Astrocyte of the cerebellum (primary cell): ENCODE measurements around the gene GRWD1.

Experiments used
- DNase-seq: peaks from one replicate; pipeline ENCODE4 v3.0.0-alpha.2; 2011; ENCODE audit warnings: low read depth
- H3K4me3 ChIP-seq: 2 replicates; pipeline ENCODE4 v1.5.1; 2011; ENCODE audit warnings: mild to moderate bottlenecking, low read depth, low read length, moderate library complexity
- in situ Hi-C: cut with HindIII; loops from 2 replicates; pipeline ENCODE4 v1.10.0; 2017; ENCODE audit warnings: low sequenced_read_pairs
- TF ChIP-seq, protein P1 (sequence below): IDR thresholded peaks from 2 replicates; pipeline ENCODE4 v1.5.1; 2012; ENCODE audit warnings: low read length, low read depth, moderate library complexity, mild to moderate bottlenecking; ENCODE audit errors: missing control alignments

GRWD1 gene

DNA sequence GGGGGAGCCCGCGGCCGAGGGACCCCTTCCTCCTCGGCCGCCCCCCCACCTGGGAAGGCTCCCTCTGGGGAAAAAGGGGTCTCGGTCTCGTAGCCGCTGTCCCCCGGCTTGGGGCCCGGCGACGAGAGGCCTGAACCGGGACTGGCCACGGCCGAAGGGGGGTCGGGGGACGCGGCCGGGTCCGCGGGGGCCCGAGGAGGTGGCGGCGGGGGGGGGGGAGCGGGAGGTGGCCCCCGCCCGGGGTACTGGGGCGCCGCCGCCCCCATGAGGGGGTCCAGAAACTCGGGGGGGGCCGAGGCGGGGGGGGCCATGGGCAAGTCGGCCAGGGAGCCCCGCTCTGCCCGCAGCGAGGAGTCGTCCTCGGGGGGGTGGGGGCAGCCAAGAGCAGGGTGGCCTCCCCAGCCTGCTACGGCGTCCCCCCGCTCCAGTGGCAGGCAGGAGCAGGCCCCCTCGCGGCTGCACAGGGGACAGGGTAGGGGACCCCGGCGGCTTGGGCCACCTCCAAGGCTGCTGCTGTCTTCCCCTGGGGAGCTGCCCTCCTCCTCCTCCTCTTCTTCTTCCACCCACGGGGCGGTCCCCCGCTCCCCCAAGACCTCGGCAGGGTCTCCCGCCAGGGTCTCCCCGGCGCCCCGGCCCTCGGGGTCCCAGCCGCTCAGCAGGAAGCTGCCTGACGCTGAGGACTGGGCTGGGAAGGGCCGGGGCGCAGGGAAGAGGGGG, 53.0 kb downstream of the GRWD1 start:
- DNase-seq = no peak
- TF ChIP-seq, protein P1, sequence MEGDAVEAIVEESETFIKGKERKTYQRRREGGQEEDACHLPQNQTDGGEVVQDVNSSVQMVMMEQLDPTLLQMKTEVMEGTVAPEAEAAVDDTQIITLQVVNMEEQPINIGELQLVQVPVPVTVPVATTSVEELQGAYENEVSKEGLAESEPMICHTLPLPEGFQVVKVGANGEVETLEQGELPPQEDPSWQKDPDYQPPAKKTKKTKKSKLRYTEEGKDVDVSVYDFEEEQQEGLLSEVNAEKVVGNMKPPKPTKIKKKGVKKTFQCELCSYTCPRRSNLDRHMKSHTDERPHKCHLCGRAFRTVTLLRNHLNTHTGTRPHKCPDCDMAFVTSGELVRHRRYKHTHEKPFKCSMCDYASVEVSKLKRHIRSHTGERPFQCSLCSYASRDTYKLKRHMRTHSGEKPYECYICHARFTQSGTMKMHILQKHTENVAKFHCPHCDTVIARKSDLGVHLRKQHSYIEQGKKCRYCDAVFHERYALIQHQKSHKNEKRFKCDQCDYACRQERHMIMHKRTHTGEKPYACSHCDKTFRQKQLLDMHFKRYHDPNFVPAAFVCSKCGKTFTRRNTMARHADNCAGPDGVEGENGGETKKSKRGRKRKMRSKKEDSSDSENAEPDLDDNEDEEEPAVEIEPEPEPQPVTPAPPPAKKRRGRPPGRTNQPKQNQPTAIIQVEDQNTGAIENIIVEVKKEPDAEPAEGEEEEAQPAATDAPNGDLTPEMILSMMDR = no peak
- no peak overlapping the region for H3K4me3 ChIP-seq
- in situ Hi-C loops = no loop called here

DNA sequence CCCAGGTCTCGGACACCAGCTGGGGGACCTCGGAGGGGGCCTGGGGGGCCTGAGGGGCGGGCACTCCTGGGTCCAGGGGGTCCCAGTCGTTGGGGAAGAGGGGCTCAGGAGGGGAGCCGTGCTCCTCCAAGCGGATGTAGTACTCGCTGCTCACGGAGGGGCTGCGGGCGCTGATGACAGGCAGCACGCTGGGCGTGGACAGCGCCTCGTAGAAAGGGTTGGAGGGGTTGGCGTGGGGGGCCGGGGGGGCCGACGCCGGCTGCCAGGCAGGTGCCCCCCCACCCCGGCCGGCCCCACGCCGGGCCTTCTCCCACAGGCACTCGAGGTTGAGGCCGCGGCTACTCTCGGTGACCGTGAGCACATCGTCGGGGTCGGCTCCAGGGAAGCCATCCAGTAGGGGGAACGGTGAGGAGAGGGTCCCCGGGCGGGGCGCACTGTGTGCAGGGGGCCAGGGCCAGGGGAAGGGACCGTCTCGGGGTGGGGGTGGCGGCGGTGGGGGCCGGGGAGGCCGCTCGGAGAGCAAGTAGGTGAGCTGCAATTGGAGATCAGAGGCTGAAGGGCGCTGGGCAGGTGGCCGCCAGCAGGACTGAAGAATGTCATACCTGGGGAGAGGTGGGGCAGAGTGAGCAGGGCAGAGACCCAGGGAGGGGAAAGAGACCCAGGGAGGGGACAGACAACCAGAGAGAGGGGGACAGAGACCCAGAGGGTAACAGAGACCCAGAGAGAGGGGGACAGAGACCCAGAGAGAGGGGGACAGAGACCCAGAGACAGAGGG, 53.7 kb downstream of the GRWD1 start:
- no peak overlapping the region for H3K4me3 ChIP-seq
- in situ Hi-C loops = no loop called here
- TF ChIP-seq, protein P1 = no peak
- DNase-seq = no peak

DNA sequence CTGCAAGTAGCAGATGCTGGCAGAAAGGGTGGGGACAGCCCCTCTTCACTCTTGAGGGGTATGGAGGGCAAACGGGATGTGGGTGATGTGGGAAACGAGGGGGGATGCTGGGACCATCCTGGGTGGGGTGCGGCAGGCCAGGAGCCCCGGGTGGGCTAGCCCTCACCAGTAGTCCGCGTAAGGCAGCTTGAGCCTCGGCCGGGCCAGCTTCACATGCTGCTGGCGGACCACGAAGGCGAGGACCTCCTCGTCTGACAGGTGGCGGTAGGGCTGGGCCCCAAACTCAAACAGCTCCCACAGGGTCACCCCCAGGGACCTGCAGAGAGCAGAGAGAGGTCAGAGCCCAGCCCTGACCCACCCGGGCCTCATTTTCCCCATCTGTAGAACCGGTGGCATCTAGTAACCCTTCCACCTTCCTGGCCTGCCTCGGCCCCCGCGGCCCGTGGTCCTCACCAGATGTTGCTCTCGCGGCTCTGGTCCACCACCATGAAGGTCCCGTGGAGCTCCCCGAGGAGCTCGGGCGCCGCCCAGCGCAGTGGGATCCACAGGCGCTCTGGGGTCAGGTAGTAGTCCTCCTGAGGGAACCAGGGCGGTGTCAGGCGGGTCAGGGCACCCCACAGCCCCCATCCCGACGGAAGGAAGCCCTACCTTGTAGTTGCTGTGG, 55.2 kb downstream of the GRWD1 start:
- in situ Hi-C loops = no loop called here
- TF ChIP-seq, protein P1 = no peak
- no peak for DNase-seq
- H3K4me3 ChIP-seq = no peak overlapping the region

- TF ChIP-seq, protein P1 = no peak
- no peak overlapping the region for H3K4me3 ChIP-seq
- in situ Hi-C loops = no loop called here
- no peak for DNase-seq
These were observed 55.9 kb downstream of the GRWD1 start for GRCh38 chr19:48501494-48502349.

GRCh38 chr19:48502350-48503018, 56.7 kb downstream of the GRWD1 start:
- H3K4me3 ChIP-seq = no peak overlapping the region
- TF ChIP-seq, protein P1 = no peak
- DNase-seq = no peak
- in situ Hi-C loops = no loop called here
